ENCODE data around the gene HOXA5.

DNA sequence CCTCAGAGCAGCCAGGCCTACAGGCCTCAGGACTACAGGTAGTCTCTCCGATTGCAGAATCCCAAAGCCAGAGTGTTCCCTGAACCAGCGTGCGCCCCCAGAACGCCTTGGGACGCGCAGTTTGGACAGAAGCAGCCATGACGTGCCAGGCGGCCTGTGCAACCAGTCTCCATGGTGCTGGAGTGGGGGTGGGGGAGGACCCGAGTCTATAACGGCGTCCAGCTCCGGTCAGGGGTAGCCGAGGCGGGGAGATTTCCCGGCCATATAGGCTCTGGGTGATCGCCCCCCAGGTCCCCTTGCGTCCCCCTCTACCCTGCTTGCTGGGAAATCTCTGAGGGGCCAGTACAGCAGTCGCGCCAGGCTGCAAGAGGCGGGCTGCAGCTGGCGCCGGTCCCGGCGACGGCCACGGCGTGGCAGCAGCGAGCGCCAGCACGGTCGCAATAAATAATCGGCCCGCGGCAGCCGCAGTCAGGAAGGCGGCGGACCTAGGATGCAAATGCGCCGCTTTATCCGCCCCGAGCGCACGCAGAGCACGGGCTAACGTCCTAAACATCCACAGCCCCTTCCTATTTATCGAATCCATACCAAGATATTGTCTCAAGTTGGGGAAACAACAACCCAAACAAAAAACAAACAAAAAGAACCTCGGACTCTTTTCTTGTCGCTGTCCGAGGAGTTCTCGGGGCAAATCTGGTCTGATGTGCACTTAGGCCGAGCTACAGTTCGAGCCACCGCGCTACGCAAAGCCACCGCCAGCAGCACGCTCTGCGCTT is 7.3 kb upstream of the HOXA5 start:
- TF ChIP-seq, protein P1, sequence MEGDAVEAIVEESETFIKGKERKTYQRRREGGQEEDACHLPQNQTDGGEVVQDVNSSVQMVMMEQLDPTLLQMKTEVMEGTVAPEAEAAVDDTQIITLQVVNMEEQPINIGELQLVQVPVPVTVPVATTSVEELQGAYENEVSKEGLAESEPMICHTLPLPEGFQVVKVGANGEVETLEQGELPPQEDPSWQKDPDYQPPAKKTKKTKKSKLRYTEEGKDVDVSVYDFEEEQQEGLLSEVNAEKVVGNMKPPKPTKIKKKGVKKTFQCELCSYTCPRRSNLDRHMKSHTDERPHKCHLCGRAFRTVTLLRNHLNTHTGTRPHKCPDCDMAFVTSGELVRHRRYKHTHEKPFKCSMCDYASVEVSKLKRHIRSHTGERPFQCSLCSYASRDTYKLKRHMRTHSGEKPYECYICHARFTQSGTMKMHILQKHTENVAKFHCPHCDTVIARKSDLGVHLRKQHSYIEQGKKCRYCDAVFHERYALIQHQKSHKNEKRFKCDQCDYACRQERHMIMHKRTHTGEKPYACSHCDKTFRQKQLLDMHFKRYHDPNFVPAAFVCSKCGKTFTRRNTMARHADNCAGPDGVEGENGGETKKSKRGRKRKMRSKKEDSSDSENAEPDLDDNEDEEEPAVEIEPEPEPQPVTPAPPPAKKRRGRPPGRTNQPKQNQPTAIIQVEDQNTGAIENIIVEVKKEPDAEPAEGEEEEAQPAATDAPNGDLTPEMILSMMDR (conservative IDR thresholded peaks at IDR 0.05 in 1 of 2, IDR thresholded peaks at IDR 0.05 in 1 of 2; ENCODE audit: low read depth in 1 of 2, low read length in 2 of 2): peak; percentile 63 to 64
- no peak for TF ChIP-seq EZH2 (IDR thresholded peaks at IDR 0.05; ENCODE audit: low read length, missing control alignments)

All from fibroblast of lung (primary cell).